ENCODE results near the gene SLC17A1. TPM values are rescaled to one million over a fixed set of nuclear protein-coding genes. Genes with fewer than 3 reads are reported as not detected.

SLC17A1 gene
- total and polyA plus RNA-seq, 5 donors from 2014 or later: not detected

DNA sequence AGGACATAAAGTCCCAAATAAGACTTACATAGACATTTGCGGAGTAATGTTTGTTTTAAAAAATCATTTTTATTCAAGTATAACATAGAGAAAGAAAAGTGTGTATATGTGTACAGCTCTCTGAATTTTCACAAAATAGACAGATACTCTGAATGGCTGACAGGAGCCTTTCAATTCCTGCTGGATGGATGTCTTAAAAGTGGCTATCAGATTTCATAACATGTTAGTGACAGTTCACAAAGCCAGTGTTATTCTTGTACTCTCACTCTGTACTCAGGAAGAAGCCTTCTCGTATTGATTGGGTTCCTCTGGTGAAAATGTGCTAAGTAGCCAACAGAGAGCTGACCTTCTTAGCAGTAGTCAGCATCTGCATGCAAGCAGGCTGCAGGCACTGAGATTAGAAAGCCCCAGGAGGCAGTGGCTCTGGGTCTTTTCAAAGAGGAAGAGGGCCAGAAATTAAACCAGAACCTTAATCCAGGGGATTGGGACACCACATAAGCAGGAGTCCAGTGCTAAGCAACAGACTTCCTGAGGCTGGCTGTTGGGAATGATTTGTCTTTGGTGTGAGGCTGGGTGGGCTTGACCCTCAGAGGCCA lies 57.6 kb downstream of the SLC17A1 start:
- no peaks in the 10 kb centered on the region for H3K9me3 ChIP-seq (ENCODE audit: control insufficient read depth in 2 of 2, low read length in 2 of 2)
- Mint-ChIP-seq H3K4me3 (no peak overlapping the region), H3K27ac (no peak overlapping the region), H3K27me3 (peaks cover 40% of the 10 kb centered on the region), H3K4me1 (no peaks in the 10 kb centered on the region), H3K9me3 (no peaks in the 10 kb centered on the region), H3K36me3 (no peaks in the 10 kb centered on the region)
- ATAC-seq (ENCODE audit: low read depth in 2 of 2): no peak
- no peak for DNase-seq
- no peaks in the 10 kb centered on the region for H3K36me3 ChIP-seq (ENCODE audit: control insufficient read depth, insufficient read depth, low read length)
- H3K27ac ChIP-seq (ENCODE audit: insufficient read depth, low read length, poor library complexity, severe bottlenecking): no peak overlapping the region
- H3K4me3 ChIP-seq (ENCODE audit: low read depth, low read length): no peak overlapping the region
- H3K4me1 ChIP-seq (ENCODE audit: control insufficient read depth, insufficient read depth, low read length, poor library complexity, severe bottlenecking): no peaks in the 10 kb centered on the region
- peaks cover 18% of the 10 kb centered on the region for H3K27me3 ChIP-seq (ENCODE audit: control insufficient read depth, insufficient read depth, low read length)

DNA sequence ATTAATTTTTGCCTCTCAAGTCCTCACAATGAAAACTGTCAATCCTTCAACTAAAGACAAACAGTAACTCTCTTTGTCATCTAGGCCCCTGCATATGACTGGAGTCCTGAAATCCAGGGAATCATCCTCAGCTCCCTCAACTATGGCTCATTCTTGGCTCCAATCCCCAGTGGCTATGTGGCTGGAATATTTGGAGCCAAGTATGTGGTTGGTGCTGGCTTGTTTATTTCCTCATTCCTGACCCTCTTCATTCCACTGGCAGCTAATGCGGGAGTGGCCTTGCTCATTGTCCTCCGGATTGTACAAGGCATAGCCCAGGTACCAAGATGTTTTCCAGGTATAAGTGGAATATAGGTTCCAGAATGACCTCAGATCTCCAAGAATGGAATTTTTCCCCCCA lies 61.9 kb downstream of the SLC17A1 start:
- no peak for ATAC-seq (ENCODE audit: low read depth in 2 of 2)
- no peak overlapping the region for H3K27ac ChIP-seq (ENCODE audit: insufficient read depth, low read length, poor library complexity, severe bottlenecking)

DNA sequence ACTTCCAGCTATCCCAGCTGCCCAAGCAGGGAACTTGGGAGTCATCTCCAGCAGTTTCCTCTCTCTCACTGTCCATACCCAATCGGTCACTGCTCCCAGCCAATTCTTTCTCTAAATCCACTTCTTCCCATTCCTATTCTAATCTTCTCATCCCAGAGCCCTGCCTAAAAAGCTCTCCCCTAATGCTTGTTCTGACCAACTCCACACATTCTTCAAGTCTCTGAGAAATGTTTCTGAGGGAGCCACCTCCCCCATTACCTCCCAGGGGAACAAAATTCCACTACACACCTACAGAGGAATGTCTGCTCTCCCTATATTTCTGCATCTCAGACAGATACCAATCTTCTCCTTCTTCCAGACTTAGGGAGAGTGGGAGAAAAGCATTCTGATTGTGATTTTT lies 63.3 kb downstream of the SLC17A1 start:
- H3K27me3 Mint-ChIP-seq: peaks cover 40% of the 10 kb centered on the region
- H3K4me3 Mint-ChIP-seq: no peak overlapping the region
- no peaks in the 10 kb centered on the region for H3K9me3 Mint-ChIP-seq
- H3K4me1 Mint-ChIP-seq: no peaks in the 10 kb centered on the region
- no peak for DNase-seq
- peaks cover 7% of the 10 kb centered on the region for H3K27me3 ChIP-seq (ENCODE audit: control insufficient read depth, insufficient read depth, low read length)
- no peak for ATAC-seq (ENCODE audit: low read depth in 2 of 2)
- H3K9me3 ChIP-seq (ENCODE audit: control insufficient read depth in 2 of 2, low read length in 2 of 2): no peaks in the 10 kb centered on the region
- no peaks in the 10 kb centered on the region for H3K4me1 ChIP-seq (ENCODE audit: control insufficient read depth, insufficient read depth, low read length, poor library complexity, severe bottlenecking)
- no peak overlapping the region for H3K27ac ChIP-seq (ENCODE audit: insufficient read depth, low read length, poor library complexity, severe bottlenecking)
- H3K27ac Mint-ChIP-seq: no peak overlapping the region
- no peaks in the 10 kb centered on the region for H3K36me3 Mint-ChIP-seq
- H3K4me3 ChIP-seq (ENCODE audit: low read depth, low read length): no peak overlapping the region
- H3K36me3 ChIP-seq (ENCODE audit: control insufficient read depth, insufficient read depth, low read length): no peaks in the 10 kb centered on the region

More for the DNA sequence above, 61.9 kb downstream of the SLC17A1 start:
- no peak overlapping the region for H3K27ac Mint-ChIP-seq
- H3K4me1 ChIP-seq (ENCODE audit: control insufficient read depth, insufficient read depth, low read length, poor library complexity, severe bottlenecking): no peaks in the 10 kb centered on the region
- no peaks in the 10 kb centered on the region for H3K9me3 Mint-ChIP-seq
- DNase-seq: no peak
- no peaks in the 10 kb centered on the region for H3K9me3 ChIP-seq (ENCODE audit: control insufficient read depth in 2 of 2, low read length in 2 of 2)
- H3K36me3 ChIP-seq (ENCODE audit: control insufficient read depth, insufficient read depth, low read length): no peaks in the 10 kb centered on the region
- no peaks in the 10 kb centered on the region for H3K36me3 Mint-ChIP-seq
- no peak overlapping the region for H3K4me3 Mint-ChIP-seq
- H3K27me3 Mint-ChIP-seq: peaks cover 47% of the 10 kb centered on the region
- H3K4me3 ChIP-seq (ENCODE audit: low read depth, low read length): no peak overlapping the region
- H3K4me1 Mint-ChIP-seq: no peaks in the 10 kb centered on the region
- peaks cover 2% of the 10 kb centered on the region for H3K27me3 ChIP-seq (ENCODE audit: control insufficient read depth, insufficient read depth, low read length)

DNA sequence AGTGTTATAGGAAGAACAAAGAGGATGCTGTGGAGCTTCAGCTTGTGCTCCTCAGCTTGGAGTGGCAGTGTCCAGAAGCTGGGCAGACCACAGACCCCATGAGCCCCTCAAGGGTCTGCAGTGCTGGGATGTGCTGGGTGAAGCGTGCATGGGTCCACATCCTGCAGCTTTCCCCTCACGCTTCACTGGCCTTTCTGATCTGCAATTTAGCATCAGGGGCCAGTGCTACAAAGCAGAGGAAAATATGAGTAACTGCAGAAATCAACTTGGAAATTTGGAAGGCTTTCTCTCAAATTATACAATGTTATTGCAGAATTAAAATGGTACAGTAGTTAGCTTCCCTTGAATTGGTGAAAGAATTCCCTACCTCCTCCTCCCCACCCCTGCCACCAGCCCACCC lies 67.2 kb downstream of the SLC17A1 start:
- no peak overlapping the region for H3K4me3 ChIP-seq (ENCODE audit: low read depth, low read length)
- DNase-seq: no peak
- H3K4me3 Mint-ChIP-seq: no peak overlapping the region
- no peak overlapping the region for H3K27ac ChIP-seq (ENCODE audit: insufficient read depth, low read length, poor library complexity, severe bottlenecking)
- H3K4me1 ChIP-seq (ENCODE audit: control insufficient read depth, insufficient read depth, low read length, poor library complexity, severe bottlenecking): no peaks in the 10 kb centered on the region
- no peak overlapping the region for H3K27ac Mint-ChIP-seq
- no peaks in the 10 kb centered on the region for H3K4me1 Mint-ChIP-seq
- H3K9me3 Mint-ChIP-seq: no peaks in the 10 kb centered on the region
- no peaks in the 10 kb centered on the region for H3K9me3 ChIP-seq (ENCODE audit: control insufficient read depth in 2 of 2, low read length in 2 of 2)
- no peaks in the 10 kb centered on the region for H3K36me3 Mint-ChIP-seq
- peaks cover 42% of the 10 kb centered on the region for H3K27me3 Mint-ChIP-seq
- peaks cover 13% of the 10 kb centered on the region for H3K27me3 ChIP-seq (ENCODE audit: control insufficient read depth, insufficient read depth, low read length)
- no peak for ATAC-seq (ENCODE audit: low read depth in 2 of 2)
- H3K36me3 ChIP-seq (ENCODE audit: control insufficient read depth, insufficient read depth, low read length): no peaks in the 10 kb centered on the region

DNA sequence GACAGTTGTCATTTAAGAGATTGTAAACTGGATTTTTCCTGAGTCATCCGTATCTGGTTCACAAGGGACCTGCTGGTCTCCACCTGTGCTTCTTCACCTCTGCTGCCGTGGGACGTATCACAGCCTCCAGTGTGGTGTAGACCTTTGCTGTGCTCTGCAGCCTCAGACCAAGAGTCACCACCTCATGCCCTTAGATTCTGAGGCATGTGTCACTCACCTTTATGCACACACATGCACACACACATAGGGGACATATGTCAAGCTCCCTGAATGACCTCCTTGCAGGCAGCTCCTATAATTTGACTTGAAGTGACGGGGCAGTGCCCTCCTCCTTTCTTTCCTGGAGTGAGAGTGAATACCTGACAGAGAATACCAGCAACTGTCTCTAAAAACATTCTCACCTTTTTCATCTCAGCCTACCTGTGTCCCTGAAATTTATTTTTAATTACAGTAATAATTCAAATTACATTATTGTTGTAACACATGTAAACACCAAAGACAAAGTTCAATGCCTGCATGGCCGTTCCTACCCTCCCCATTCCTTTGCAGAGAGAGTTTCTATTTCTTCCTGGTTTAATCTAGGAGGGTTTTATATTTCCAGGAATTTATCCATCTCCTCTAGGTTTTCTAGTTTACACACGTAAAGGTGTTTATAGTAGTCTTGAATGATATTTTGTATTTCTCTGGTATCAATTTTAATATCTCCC lies 73.8 kb downstream of the SLC17A1 start:
- peaks cover 7% of the 10 kb centered on the region for H3K27me3 ChIP-seq (ENCODE audit: control insufficient read depth, insufficient read depth, low read length)
- no peaks in the 10 kb centered on the region for H3K36me3 ChIP-seq (ENCODE audit: control insufficient read depth, insufficient read depth, low read length)
- Mint-ChIP-seq H3K27ac (no peak overlapping the region), H3K4me3 (no peak overlapping the region), H3K27me3 (peaks cover 53% of the 10 kb centered on the region), H3K9me3 (peaks cover 0 to 2% (median 0%) of the 10 kb centered on the region in 7 donors), H3K36me3 (no peaks in the 10 kb centered on the region), H3K4me1 (no peaks in the 10 kb centered on the region)
- ATAC-seq (ENCODE audit: low read depth in 2 of 2) (no peak), DNase-seq (no peak)
- no peaks in the 10 kb centered on the region for H3K9me3 ChIP-seq (ENCODE audit: control insufficient read depth in 2 of 2, low read length in 2 of 2)
- H3K4me1 ChIP-seq (ENCODE audit: control insufficient read depth, insufficient read depth, low read length, poor library complexity, severe bottlenecking): no peaks in the 10 kb centered on the region
- no peak overlapping the region for H3K27ac ChIP-seq (ENCODE audit: insufficient read depth, low read length, poor library complexity, severe bottlenecking)
- H3K4me3 ChIP-seq (ENCODE audit: low read depth, low read length): no peak overlapping the region

DNA sequence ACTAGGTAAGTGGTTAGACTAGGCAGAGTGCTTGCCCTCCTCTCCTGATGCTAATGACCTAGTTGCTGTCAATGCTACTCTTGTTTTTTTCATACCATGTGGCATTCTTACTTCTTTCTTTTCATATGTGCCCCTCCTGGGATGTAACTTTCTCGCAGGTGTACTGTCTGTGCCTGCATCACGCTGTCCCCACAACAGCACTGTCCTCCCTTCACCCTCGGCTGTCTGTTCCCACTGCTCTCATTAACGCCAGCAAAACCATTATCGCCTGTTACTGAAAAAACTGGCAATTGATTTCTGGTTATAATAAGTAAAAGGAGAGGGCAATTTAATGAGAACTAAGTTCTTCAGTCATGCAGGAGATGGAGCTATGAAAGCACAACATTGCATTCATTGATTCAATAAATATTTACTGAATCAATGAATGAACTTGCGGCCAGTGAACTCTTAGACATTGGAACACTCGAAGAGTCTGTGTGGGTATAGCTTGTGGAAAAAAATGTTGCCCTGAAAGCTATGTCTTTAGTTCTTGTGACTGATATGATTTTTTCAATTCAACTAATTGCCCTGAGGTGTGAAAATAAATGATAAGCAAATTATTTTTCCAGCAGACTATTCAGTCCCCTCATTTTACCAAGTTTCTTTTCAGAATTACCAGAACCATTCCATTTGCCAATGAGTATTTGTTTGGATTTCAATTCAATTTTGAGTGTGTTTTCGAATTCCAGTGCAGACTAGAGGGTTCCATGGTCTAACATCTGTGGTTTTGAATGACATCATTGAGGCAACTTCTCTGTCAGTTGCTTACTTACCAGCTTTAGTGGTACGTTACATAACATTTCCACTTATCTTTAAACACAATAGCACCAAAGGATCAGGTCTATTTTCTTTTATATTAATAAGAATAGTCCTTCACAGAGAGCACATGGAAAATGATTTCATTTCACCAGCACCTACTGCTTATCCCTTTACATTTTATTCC lies 75.2 kb downstream of the SLC17A1 start:
- Histone ChIP-seq H3K9me3 (ENCODE audit: control insufficient read depth in 2 of 2, low read length in 2 of 2) (no peaks in the 10 kb centered on the region), H3K36me3 (ENCODE audit: control insufficient read depth, insufficient read depth, low read length) (no peaks in the 10 kb centered on the region), H3K27me3 (ENCODE audit: control insufficient read depth, insufficient read depth, low read length) (peaks cover 5% of the 10 kb centered on the region), H3K4me1 (ENCODE audit: control insufficient read depth, insufficient read depth, low read length, poor library complexity, severe bottlenecking) (no peaks in the 10 kb centered on the region), H3K27ac (ENCODE audit: insufficient read depth, low read length, poor library complexity, severe bottlenecking) (no peak overlapping the region), H3K4me3 (ENCODE audit: low read depth, low read length) (no peak overlapping the region)
- DNase-seq (no peak), ATAC-seq (ENCODE audit: low read depth in 2 of 2) (no peak)
- no peak overlapping the region for H3K4me3 Mint-ChIP-seq
- H3K27ac Mint-ChIP-seq: no peak overlapping the region
- peaks cover 44% of the 10 kb centered on the region for H3K27me3 Mint-ChIP-seq
- no peaks in the 10 kb centered on the region for H3K36me3 Mint-ChIP-seq
- H3K9me3 Mint-ChIP-seq: peaks cover 0 to 2% (median 0%) of the 10 kb centered on the region in 7 donors
- no peaks in the 10 kb centered on the region for H3K4me1 Mint-ChIP-seq

DNA sequence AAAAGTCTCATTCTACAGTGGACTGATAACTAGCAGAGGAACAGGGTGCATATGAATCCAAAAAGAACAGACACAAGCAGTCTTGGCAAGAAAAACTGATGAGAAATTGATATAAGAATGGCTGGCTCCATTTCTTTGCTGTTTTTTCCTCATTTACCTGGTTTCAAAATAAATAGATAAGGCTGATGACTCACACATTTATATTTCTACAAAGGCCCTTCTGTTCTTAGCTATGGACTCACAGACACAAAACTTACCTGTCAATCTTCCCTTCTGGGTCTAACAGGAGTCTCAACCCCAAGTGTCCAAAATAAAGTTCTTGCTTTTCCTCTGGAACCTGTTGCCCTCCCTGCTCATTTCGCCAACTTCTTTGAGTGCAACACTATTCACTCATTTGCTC lies 76.4 kb downstream of the SLC17A1 start:
- Mint-ChIP-seq H3K4me1 (no peaks in the 10 kb centered on the region), H3K27me3 (peaks cover 35% of the 10 kb centered on the region), H3K4me3 (no peak overlapping the region), H3K36me3 (no peaks in the 10 kb centered on the region), H3K27ac (no peak overlapping the region), H3K9me3 (peaks cover 0 to 2% (median 0%) of the 10 kb centered on the region in 7 donors)
- no peaks in the 10 kb centered on the region for H3K9me3 ChIP-seq (ENCODE audit: control insufficient read depth in 2 of 2, low read length in 2 of 2)
- no peaks in the 10 kb centered on the region for H3K4me1 ChIP-seq (ENCODE audit: control insufficient read depth, insufficient read depth, low read length, poor library complexity, severe bottlenecking)
- no peak overlapping the region for H3K4me3 ChIP-seq (ENCODE audit: low read depth, low read length)
- peaks cover 2% of the 10 kb centered on the region for H3K27me3 ChIP-seq (ENCODE audit: control insufficient read depth, insufficient read depth, low read length)
- ATAC-seq (ENCODE audit: low read depth in 2 of 2) (no peak), DNase-seq (no peak)
- H3K27ac ChIP-seq (ENCODE audit: insufficient read depth, low read length, poor library complexity, severe bottlenecking): no peak overlapping the region
- H3K36me3 ChIP-seq (ENCODE audit: control insufficient read depth, insufficient read depth, low read length): no peaks in the 10 kb centered on the region
